ENCODE measurements around the gene SLFN14.
"Not testable (repeated sequence)": the region's sequence is repeated elsewhere in the genome, so short reads cannot be mapped to it uniquely, and the experiment has no call there.

DNA sequence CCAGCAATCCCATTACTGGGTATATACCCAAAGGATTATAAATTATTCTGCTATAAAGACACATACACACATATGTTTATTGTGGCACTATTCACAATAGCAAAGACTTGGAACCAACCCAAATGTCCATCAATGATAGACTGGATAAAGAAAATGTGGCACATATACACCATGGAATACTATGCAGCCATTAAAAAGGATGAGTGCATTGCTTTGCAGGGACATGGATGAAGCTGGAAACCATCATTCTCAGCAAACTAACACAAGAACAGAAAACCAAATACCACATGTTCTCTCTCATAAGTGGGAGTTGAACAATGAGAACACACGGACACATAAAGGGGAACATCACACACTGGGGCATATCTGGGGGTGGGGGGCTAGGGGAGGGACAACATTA is 31.3 kb downstream of the SLFN14 start:
- TF ChIP-seq, protein P1, sequence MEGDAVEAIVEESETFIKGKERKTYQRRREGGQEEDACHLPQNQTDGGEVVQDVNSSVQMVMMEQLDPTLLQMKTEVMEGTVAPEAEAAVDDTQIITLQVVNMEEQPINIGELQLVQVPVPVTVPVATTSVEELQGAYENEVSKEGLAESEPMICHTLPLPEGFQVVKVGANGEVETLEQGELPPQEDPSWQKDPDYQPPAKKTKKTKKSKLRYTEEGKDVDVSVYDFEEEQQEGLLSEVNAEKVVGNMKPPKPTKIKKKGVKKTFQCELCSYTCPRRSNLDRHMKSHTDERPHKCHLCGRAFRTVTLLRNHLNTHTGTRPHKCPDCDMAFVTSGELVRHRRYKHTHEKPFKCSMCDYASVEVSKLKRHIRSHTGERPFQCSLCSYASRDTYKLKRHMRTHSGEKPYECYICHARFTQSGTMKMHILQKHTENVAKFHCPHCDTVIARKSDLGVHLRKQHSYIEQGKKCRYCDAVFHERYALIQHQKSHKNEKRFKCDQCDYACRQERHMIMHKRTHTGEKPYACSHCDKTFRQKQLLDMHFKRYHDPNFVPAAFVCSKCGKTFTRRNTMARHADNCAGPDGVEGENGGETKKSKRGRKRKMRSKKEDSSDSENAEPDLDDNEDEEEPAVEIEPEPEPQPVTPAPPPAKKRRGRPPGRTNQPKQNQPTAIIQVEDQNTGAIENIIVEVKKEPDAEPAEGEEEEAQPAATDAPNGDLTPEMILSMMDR (IDR thresholded peaks at IDR 0.05 in 4 of 5, conservative IDR thresholded peaks at IDR 0.05 in 1 of 5): not testable (repeated sequence)
- not testable (repeated sequence) for TF ChIP-seq POLR2A (IDR thresholded peaks at IDR 0.05)
